B cell (primary cell): ENCODE measurements around the gene CLEC11A. TPM values are rescaled to one million over a fixed set of nuclear protein-coding genes. Genes with fewer than 3 reads are reported as not detected.

Experiments used
- ATAC-seq: fragments of 200-7000 bp; cut with Tn5 transposase; one replicate; pipeline ENCODE4 v1.10.0; 2021; ENCODE audit warnings: low read depth, mild to moderate bottlenecking, moderate number of reproducible peaks, moderate library complexity
- CTCF ChIA-PET: fragments of 350-600 bp; sonication (Branson Sonifier 250); formaldehyde crosslinking; loops from one replicate; lab custom pipeline; 2021; ENCODE audit warnings: antibody characterized with exemption, inconsistent platforms; lab: Charles Lee
- POLR2A ChIA-PET: fragments of 350-600 bp; sonication (Branson Sonifier 250); formaldehyde crosslinking; loops from one replicate; lab custom pipeline; 2021; ENCODE audit warnings: antibody characterized with exemption; lab: Charles Lee
- DNase-seq: peaks from one replicate; pipeline ENCODE4 v3.0.0; 2013
- H2AFZ ChIP-seq: 2 replicates; pipeline ENCODE4 v1.6.1; 2012; ENCODE audit warnings: mild to moderate bottlenecking, low read depth, low read length; ENCODE audit not compliant: insufficient read depth, poor library complexity, severe bottlenecking
- H3K27ac ChIP-seq, 2 donors: 1 replicate in 1 of 2; 2 replicates in 1 of 2; pipeline ENCODE4 v1.5.1; 2012 to 2013; ENCODE audit warnings: low read length in 2 of 2, mild to moderate bottlenecking in 2 of 2, moderate library complexity in 1 of 2
- H3K27me3 ChIP-seq, 4 experiments: fragments of 200-600 bp in 1 of 4; sonication (generic) in 1 of 4; replicated peaks in 1 of 4; 1 replicate in 2 of 4; 2 replicates in 2 of 4; pipeline versions ENCODE4 v1.6.1 to v1.7.0; 2013 to 2016; ENCODE audit warnings: low read length in 3 of 4, mild to moderate bottlenecking in 2 of 4, mixed read lengths in 1 of 4, moderate library complexity in 1 of 4; ENCODE audit not compliant: insufficient read depth in 4 of 4, control insufficient read depth in 3 of 4; ENCODE audit errors: control extremely low read depth in 1 of 4
- H3K36me3 ChIP-seq, 2 experiments: replicated peaks in 1 of 2; 1 replicate in 1 of 2; 2 replicates in 1 of 2; pipeline versions ENCODE4 v1.6.1 to v1.7.1; 2013; ENCODE audit warnings: low read length in 1 of 2; ENCODE audit not compliant: insufficient read depth in 2 of 2, control insufficient read depth in 1 of 2; ENCODE audit errors: control extremely low read depth in 1 of 2, extremely low read depth in 1 of 2
- H3K4me1 ChIP-seq, 2 donors: fragments of 200-600 bp in 1 of 2; sonication (generic) in 1 of 2; 1 replicate in 1 of 2; 2 replicates in 1 of 2; pipeline versions ENCODE4 v1.5.1 to v1.6.1; 2013 to 2017; ENCODE audit warnings: low read length in 2 of 2; ENCODE audit not compliant: control insufficient read depth in 2 of 2, insufficient read depth in 2 of 2
- H3K4me2 ChIP-seq: replicated peaks from 2 replicates; pipeline ENCODE3; 2012; ENCODE audit warnings: mild to moderate bottlenecking, low read depth, low read length; ENCODE audit not compliant: poor library complexity, severe bottlenecking
- H3K4me3 ChIP-seq, 5 experiments: fragments of 200-600 bp in 1 of 5; sonication (generic) in 1 of 5; 1 replicate in 3 of 5; 2 replicates in 2 of 5; pipeline versions ENCODE4 v1.5.1 to v1.7.0; 2011 to 2016; ENCODE audit warnings: low read length in 4 of 5, mild to moderate bottlenecking in 4 of 5, low read depth in 2 of 5, control low read depth in 1 of 5, moderate library complexity in 1 of 5; ENCODE audit not compliant: insufficient read depth in 1 of 5; ENCODE audit errors: control extremely low read depth in 1 of 5, extremely low read depth in 1 of 5
- H3K79me2 ChIP-seq: fragments of 200-600 bp; sonication (generic); one replicate; pipeline ENCODE4 v1.6.0; 2016; ENCODE audit warnings: low read length; ENCODE audit not compliant: control insufficient read depth, insufficient read depth
- H3K9ac ChIP-seq: fragments of 200-600 bp; sonication (generic); 2 replicates; pipeline ENCODE4 v1.6.1; 2017; ENCODE audit warnings: mild to moderate bottlenecking, low read length, moderate library complexity
- H3K9me3 ChIP-seq, 3 donors: one replicate each; pipeline versions ENCODE4 v1.6.1 to v1.7.1; 2013; ENCODE audit warnings: low read length in 2 of 3; ENCODE audit not compliant: control insufficient read depth in 2 of 3, insufficient read depth in 1 of 3; ENCODE audit errors: control extremely low read depth in 1 of 3
- H4K20me1 ChIP-seq: 2 replicates; pipeline ENCODE4 v1.6.0; 2012; ENCODE audit warnings: mild to moderate bottlenecking, low read length; ENCODE audit not compliant: insufficient read depth, control insufficient read depth, poor library complexity, severe bottlenecking
- H3K27ac Mint-ChIP-seq: one replicate; pipeline ENCODE4 v1.8.0; 2021; ENCODE audit warnings: mixed read lengths
- H3K27me3 Mint-ChIP-seq: one replicate; pipeline ENCODE4 v1.8.0; 2021; ENCODE audit warnings: mixed read lengths
- H3K4me1 Mint-ChIP-seq: one replicate; pipeline ENCODE4 v1.8.0; 2021; ENCODE audit warnings: mixed read lengths
- H3K4me3 Mint-ChIP-seq: one replicate; pipeline ENCODE4 v1.8.0; 2021; ENCODE audit warnings: mixed read lengths
- H3K9me3 Mint-ChIP-seq: one replicate; pipeline ENCODE4 v1.8.0; 2022; ENCODE audit warnings: mixed read lengths; ENCODE audit not compliant: insufficient read depth
- CTCF ChIP-seq: fragments of 200-600 bp; IDR thresholded peaks from one replicate; pipeline ENCODE4 v1.8.0; 2022; ENCODE audit warnings: antibody characterized with exemption, mild to moderate bottlenecking
- EZH2 ChIP-seq: IDR thresholded peaks from 2 replicates; pipeline ENCODE4 v1.6.1; 2012; ENCODE audit warnings: borderline replicate concordance, low read depth, mild to moderate bottlenecking, moderate library complexity, low read length; ENCODE audit not compliant: insufficient read depth, poor library complexity, severe bottlenecking
- WGBS: methylation state at CpG from one replicate; pipeline ENCODE4 v1.1.5; 2013; ENCODE audit warnings: missing lambda C conversion rate; ENCODE audit not compliant: insufficient coverage; 5-methylcytosine and 5-hydroxymethylcytosine counted together
- intact Hi-C: fragments of 100-400 bp; cut with micrococcal nuclease; formaldehyde crosslinking; loops from one replicate; pipeline ENCODE4 v1.10.0; 2022
- polyA plus RNA-seq: library from polyadenylated mRNA; depleted of rRNA; stranded (reverse); fragments of >200 nt; gene quantifications from 2 replicates; pipeline ENCODE4 v1.2.3, GENCODE V29; 2012
- total RNA-seq, 2 donors: library from RNA; stranded (reverse); fragments of 120-200 nt in 1 of 2; gene quantifications; 1 replicate in 1 of 2; 2 replicates in 1 of 2; pipeline versions ENCODE4 v1.2.3 to v1.2.4, GENCODE V29; 2013 to 2022

Gene CLEC11A
- total and polyA plus RNA-seq, 2 donors (not counting 1 experiment from before 2014, with no cell fraction given), result 0.52 to 1.6 TPM

DNA sequence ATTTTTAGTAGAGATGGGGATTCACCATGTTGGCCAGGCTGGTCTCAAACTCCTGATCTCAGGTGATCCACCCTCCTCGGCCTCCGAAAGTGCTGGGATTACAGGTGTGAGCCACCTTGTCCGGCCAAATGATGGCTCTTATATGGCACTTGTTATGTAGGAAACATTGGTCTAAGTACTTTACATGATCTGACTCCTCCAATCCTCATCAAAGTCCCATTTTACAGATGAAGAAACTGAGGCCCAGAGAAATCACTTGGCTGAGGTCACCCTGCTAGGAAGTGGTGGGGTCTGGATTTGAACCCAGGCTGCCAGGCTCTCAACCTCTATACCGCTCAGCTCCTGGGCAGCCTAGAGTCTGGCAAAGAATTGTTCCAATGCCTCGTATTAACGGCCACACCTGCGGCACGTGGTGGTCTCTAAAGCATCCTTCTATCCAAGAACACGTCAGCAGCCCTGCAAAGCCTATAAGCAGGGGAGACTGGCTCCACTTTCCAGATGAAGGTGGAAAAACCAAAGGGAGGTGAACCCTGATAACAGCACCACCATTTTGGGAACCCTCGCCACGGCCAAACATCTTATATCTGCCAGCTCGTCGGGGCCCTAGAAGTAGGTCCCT is 21.7 kb upstream of the CLEC11A start:
- no peaks in the 10 kb centered on the region for H3K36me3 ChIP-seq
- no peaks in the 10 kb centered on the region for H3K79me2 ChIP-seq
- POLR2A ChIA-PET, result no interaction called here
- intact Hi-C loops, result no loop called here
- no peak for TF ChIP-seq EZH2
- TF ChIP-seq CTCF, result no peak
- ATAC-seq (no peak), DNase-seq (no peak)
- H3K9me3 ChIP-seq, result peaks cover 0 to 4% (median 0%) of the 10 kb centered on the region in 3 donors
- H3K4me1 Mint-ChIP-seq, result peaks cover 2% of the 10 kb centered on the region
- H3K4me3 Mint-ChIP-seq, result no peak overlapping the region
- 93% methylated on average over 10 of the region's 13 CpGs for WGBS
- H3K9me3 Mint-ChIP-seq, result no peaks in the 10 kb centered on the region
- H3K27me3 ChIP-seq, result peaks cover 0 to 47% (median 7%) of the 10 kb centered on the region in 4 experiments
- no peak overlapping the region for H3K4me3 ChIP-seq
- H3K27ac ChIP-seq, result no peak overlapping the region
- H3K27ac Mint-ChIP-seq, result no peak overlapping the region
- no peak overlapping the region for H2AFZ ChIP-seq
- H3K4me2 ChIP-seq, result no peak overlapping the region
- H3K27me3 Mint-ChIP-seq, result peaks cover 63% of the 10 kb centered on the region
- CTCF ChIA-PET, result interaction anchor here (1.3 kb wide), 1 partner anchor 221 kb away, joined by 5 read pairs; no protein-coding TSS in a partner anchor
- no peaks in the 10 kb centered on the region for H4K20me1 ChIP-seq
- H3K4me1 ChIP-seq, result no peaks in the 10 kb centered on the region
- H3K9ac ChIP-seq, result no peak overlapping the region

- TF ChIP-seq CTCF (no peak), EZH2 (no peak)
- no peaks in the 10 kb centered on the region for H3K4me1 Mint-ChIP-seq
- no peak for DNase-seq
- no peak overlapping the region for H3K9ac ChIP-seq
- WGBS, result 76% methylated on average over 18 of the region's 23 CpGs
- intact Hi-C loops, result no loop called here
- H3K27ac ChIP-seq, result no peak overlapping the region
- H3K27me3 ChIP-seq, result peaks cover 0 to 42% (median 5%) of the 10 kb centered on the region in 4 experiments
- no peak overlapping the region for H3K4me2 ChIP-seq
- peaks cover 0 to 5% (median 0%) of the 10 kb centered on the region in 3 donors for H3K9me3 ChIP-seq
- CTCF ChIA-PET, result no interaction called here
- H3K36me3 ChIP-seq, result no peaks in the 10 kb centered on the region
- no peak overlapping the region for H2AFZ ChIP-seq
- H3K4me3 ChIP-seq, result no peak overlapping the region
- no peak overlapping the region for H3K4me3 Mint-ChIP-seq
- H3K4me1 ChIP-seq, result no peaks in the 10 kb centered on the region
- no peak for ATAC-seq
- H3K9me3 Mint-ChIP-seq, result no peaks in the 10 kb centered on the region
- peaks cover 56% of the 10 kb centered on the region for H3K27me3 Mint-ChIP-seq
- no peak overlapping the region for H3K27ac Mint-ChIP-seq
- POLR2A ChIA-PET, result no interaction called here
- no peaks in the 10 kb centered on the region for H3K79me2 ChIP-seq
- no peaks in the 10 kb centered on the region for H4K20me1 ChIP-seq
Measured at GRCh38 chr19:50702158-50702870, 20.9 kb upstream of the CLEC11A start.
